Prostate gland (tissue), 2 donors: ENCODE data around the gene CST3. TPM values are rescaled to one million over a fixed set of nuclear protein-coding genes. Genes with fewer than 3 reads are reported as not detected.

Source experiments
- DNase-seq: peaks from one replicate; pipeline ENCODE4 v3.0.0-alpha.2; 2019; ENCODE audit warnings: low spot score
- H3K27ac ChIP-seq, 2 donors: fragments of 200-600 bp; sonication (generic); 2 replicates each; pipeline ENCODE4 v1.5.1; 2017 to 2019
- H3K27me3 ChIP-seq: fragments of 200-600 bp; sonication (generic); replicated peaks from 2 replicates; pipeline ENCODE4 v1.5.1; 2019; ENCODE audit not compliant: insufficient read depth
- H3K36me3 ChIP-seq, 2 donors: fragments of 200-600 bp; sonication (generic); 1 replicate in 1 of 2; 2 replicates in 1 of 2; pipeline versions ENCODE4 v1.5.1 to v1.8.1; 2017 to 2019
- H3K4me1 ChIP-seq: fragments of 200-600 bp; sonication (generic); replicated peaks from 2 replicates; pipeline ENCODE4 v1.5.1; 2019
- H3K4me3 ChIP-seq, 2 donors: fragments of 200-600 bp; sonication (generic); 2 replicates each; pipeline ENCODE4 v1.5.1; 2017 to 2019
- H3K9me3 ChIP-seq: fragments of 200-600 bp; sonication (generic); 2 replicates; pipeline ENCODE4 v1.5.1; 2017
- POLR2A ChIP-seq: fragments of 450-650 bp; IDR thresholded peaks from one replicate; pipeline ENCODE4 v1.6.1; 2016; ENCODE audit warnings: antibody characterized with exemption, mild to moderate bottlenecking
- POLR2AphosphoS5 ChIP-seq: sonication (generic); formaldehyde crosslinking; IDR thresholded peaks from one replicate; pipeline ENCODE4 v1.6.1; 2017; ENCODE audit warnings: antibody characterized with exemption
- WGBS: methylation state at CpG from one replicate; pipeline ENCODE4 v1.1.5; 2018; 5-methylcytosine and 5-hydroxymethylcytosine counted together
- intact Hi-C: fragments of 100-400 bp; cut with DNase I; formaldehyde crosslinking; loops from one replicate; pipeline ENCODE4 v1.14.2; 2022
- total RNA-seq, 2 donors: library from RNA; depleted of rRNA; stranded (reverse); fragments of >200 nt; gene quantifications; one replicate each; pipeline ENCODE4 v1.1.0, GENCODE V29; 2016
- TF ChIP-seq, protein P1 (sequence below), 4 experiments: fragments of 200-600 bp in 2 of 4; fragments of 450-650 bp in 2 of 4; sonication (generic) in 2 of 4; IDR thresholded peaks; 1 replicate in 3 of 4; 2 replicates in 1 of 4; pipeline ENCODE4 v1.5.1; 2016 to 2019; ENCODE audit warnings: antibody characterized with exemption in 4 of 4, mild to moderate bottlenecking in 2 of 4, moderate library complexity in 2 of 4

Gene CST3
- total RNA-seq, 2 donors from 2014 or later, result 1,170 to 3,384 TPM

DNA sequence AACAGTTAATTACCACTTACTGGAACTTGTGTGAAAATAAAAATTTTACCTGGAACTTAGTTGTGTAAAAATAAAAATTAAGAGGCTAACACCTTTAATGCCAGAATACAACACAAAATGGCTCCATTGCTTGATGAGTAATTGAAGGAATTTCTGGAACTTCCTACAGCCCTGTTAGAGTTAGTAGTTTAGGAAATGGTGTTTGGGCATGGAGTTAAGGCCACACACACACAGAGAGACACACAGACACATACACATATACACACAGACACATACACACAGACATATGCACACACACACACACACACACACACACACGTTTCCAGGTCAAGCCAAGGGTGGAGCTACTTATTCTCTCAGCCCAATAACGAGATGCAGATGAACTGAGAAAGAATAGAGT is 20.6 kb upstream of the CST3 start:
- TF ChIP-seq POLR2AphosphoS5 (no peak), POLR2A (no peak)
- TF ChIP-seq, protein P1, sequence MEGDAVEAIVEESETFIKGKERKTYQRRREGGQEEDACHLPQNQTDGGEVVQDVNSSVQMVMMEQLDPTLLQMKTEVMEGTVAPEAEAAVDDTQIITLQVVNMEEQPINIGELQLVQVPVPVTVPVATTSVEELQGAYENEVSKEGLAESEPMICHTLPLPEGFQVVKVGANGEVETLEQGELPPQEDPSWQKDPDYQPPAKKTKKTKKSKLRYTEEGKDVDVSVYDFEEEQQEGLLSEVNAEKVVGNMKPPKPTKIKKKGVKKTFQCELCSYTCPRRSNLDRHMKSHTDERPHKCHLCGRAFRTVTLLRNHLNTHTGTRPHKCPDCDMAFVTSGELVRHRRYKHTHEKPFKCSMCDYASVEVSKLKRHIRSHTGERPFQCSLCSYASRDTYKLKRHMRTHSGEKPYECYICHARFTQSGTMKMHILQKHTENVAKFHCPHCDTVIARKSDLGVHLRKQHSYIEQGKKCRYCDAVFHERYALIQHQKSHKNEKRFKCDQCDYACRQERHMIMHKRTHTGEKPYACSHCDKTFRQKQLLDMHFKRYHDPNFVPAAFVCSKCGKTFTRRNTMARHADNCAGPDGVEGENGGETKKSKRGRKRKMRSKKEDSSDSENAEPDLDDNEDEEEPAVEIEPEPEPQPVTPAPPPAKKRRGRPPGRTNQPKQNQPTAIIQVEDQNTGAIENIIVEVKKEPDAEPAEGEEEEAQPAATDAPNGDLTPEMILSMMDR (IDR thresholded peaks at IDR 0.05), result no peak
- no peak overlapping the region for H3K4me3 ChIP-seq
- no peak overlapping the region for H3K27ac ChIP-seq
- no peaks in the 10 kb centered on the region for H3K4me1 ChIP-seq
- no peaks in the 10 kb centered on the region for H3K27me3 ChIP-seq
- H3K36me3 ChIP-seq, result no peaks in the 10 kb centered on the region
- intact Hi-C loops, result no loop called here
- 66% methylated on average over 2 of the region's 2 CpGs for WGBS
- H3K9me3 ChIP-seq, result no peaks in the 10 kb centered on the region
- no peak for DNase-seq

DNA sequence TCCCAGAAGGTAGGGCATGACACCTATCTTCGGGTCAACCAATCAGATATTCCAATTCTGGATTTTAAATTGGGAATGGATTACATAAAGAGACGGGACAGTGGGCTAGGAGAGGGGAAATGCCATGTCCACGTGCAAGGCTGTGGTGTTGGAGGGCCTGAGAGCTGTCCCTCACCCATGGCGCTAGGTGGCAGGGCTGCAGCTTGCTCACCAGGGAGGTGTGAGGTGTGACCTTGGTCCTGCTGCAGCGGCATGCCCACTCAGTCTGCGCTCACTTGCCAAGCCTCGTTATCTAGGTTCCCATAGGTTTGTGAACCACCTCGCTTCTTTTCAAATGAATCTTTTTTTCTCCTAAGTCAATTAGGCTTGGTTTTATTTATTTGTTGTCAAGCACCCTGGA is 19.4 kb upstream of the CST3 start:
- DNase-seq, result no peak
- Histone ChIP-seq H3K36me3 (no peaks in the 10 kb centered on the region), H3K4me1 (no peaks in the 10 kb centered on the region), H3K4me3 (no peak overlapping the region), H3K9me3 (no peaks in the 10 kb centered on the region), H3K27ac (no peak overlapping the region), H3K27me3 (no peaks in the 10 kb centered on the region)
- TF ChIP-seq, protein P1 (IDR thresholded peaks at IDR 0.05), result no peak
- TF ChIP-seq POLR2A (no peak), POLR2AphosphoS5 (no peak)
- intact Hi-C loops, result no loop called here
- WGBS, result 82% methylated on average over 8 of the region's 8 CpGs

DNA sequence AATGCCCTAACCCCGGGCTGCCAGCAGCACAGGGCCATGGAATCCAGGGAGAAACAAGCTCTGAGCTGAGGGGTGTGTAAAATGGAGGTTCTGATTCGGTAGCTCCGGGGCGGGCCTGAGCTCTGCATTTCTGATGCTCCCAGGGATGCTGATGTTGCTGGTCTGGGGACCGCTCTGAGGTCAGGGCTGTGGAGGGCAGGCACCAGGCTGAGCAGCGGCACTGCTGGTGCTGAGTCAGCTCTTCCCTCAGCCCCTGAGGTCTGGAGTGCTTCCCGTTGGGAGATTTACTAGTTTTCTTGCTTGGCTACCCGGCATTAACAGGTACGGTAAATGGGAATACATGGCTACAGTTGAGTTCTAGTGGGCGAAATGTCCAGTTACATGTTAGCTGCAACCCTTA is 18.6 kb upstream of the CST3 start:
- no peaks in the 10 kb centered on the region for H3K9me3 ChIP-seq
- DNase-seq, result no peak
- intact Hi-C loops, result no loop called here
- no peaks in the 10 kb centered on the region for H3K4me1 ChIP-seq
- WGBS, result 82% methylated on average over 10 of the region's 10 CpGs
- no peaks in the 10 kb centered on the region for H3K36me3 ChIP-seq
- no peak for TF ChIP-seq POLR2A
- no peak for TF ChIP-seq POLR2AphosphoS5
- TF ChIP-seq, protein P1 (IDR thresholded peaks at IDR 0.05), result no peak
- H3K4me3 ChIP-seq, result no peak overlapping the region
- H3K27ac ChIP-seq, result no peak overlapping the region
- no peaks in the 10 kb centered on the region for H3K27me3 ChIP-seq

DNA sequence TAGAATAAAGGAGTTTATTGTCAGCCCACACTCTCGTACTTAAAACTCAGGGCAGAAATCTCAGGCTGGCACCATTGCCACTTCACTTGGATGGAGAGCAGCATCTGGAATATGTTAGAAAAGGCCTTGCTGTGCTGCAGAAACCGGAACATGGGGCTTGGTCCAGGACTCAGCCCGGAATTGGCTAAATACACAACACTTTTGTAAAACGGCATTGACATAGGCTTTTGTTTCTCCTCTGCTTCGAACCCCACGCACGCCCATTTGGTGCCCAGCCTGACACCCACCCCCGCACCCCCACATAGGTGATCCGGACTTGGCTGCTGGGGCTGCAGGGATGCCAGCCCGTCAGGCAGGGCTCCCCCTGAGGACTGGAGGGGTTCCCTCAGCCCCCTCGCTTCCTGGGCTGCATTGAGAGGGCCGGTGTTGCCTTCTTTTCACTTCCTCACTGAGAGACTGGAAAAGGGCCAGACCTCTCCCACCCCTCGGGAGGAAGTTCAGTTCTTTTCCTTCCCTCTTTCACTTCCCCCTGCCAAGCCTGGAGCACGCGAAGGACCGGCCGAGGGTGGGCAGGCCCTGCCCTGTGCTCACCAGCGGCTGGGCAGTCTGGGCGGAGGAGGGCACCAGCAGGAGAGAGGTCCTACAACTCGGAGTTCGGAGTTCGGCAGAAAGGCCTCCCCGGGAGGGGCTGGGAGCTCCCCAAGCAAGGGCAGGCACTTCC is 17.9 kb upstream of the CST3 start:
- 36% methylated on average over 23 of the region's 23 CpGs for WGBS
- Histone ChIP-seq H3K4me1 (no peaks in the 10 kb centered on the region), H3K27me3 (no peaks in the 10 kb centered on the region), H3K36me3 (no peaks in the 10 kb centered on the region), H3K27ac (no peak overlapping the region), H3K9me3 (no peaks in the 10 kb centered on the region), H3K4me3 (no peak overlapping the region)
- TF ChIP-seq POLR2A, result no peak
- no peak for TF ChIP-seq POLR2AphosphoS5
- TF ChIP-seq, protein P1 (IDR thresholded peaks at IDR 0.05), result no peak
- DNase-seq, result no peak
- intact Hi-C loops, result no loop called here

DNA sequence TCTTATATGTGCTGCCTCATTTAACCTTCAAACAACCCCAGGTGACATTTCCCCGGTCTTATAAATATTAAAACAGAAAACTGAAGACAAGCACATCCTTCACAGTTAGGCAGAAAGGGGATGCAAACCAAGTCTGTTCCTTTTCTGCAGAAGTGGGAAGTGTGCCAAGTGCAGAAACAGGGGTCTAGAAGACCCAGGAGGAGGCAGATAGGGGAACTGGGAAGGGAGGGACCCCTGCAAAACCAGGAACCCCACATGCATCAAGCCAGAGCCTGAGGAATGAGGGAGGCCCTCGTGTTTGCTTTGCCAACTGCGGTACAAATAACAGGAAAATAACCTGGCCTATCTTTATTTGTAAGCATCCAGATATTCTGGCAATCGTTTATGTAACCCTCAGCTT is 17.0 kb upstream of the CST3 start:
- H3K27me3 ChIP-seq, result no peaks in the 10 kb centered on the region

More for the DNA sequence above, 17.0 kb upstream of the CST3 start:
- Histone ChIP-seq H3K4me1 (no peaks in the 10 kb centered on the region), H3K4me3 (no peak overlapping the region), H3K9me3 (no peaks in the 10 kb centered on the region), H3K27ac (no peak overlapping the region), H3K36me3 (no peaks in the 10 kb centered on the region)
- no peak for TF ChIP-seq POLR2AphosphoS5
- no peak for TF ChIP-seq POLR2A
- TF ChIP-seq, protein P1 (IDR thresholded peaks at IDR 0.05), result no peak
- 55% methylated on average over 4 of the region's 4 CpGs for WGBS
- DNase-seq, result no peak
- intact Hi-C loops, result no loop called here
